GM19025 (cell line): ENCODE data around the gene TSTD2.
"Not testable (repeated sequence)": the region's sequence is repeated elsewhere in the genome, so short reads cannot be mapped to it uniquely, and the experiment has no call there.

Source experiments
- ATAC-seq: cut with Tn5 transposase; IDR thresholded peaks from one replicate; pipeline ENCODE4 v1.9.1; 2021; ENCODE audit warnings: mild to moderate bottlenecking, low read depth, moderate library complexity; ENCODE audit not compliant: unreplicated experiment

The TSTD2 gene

DNA sequence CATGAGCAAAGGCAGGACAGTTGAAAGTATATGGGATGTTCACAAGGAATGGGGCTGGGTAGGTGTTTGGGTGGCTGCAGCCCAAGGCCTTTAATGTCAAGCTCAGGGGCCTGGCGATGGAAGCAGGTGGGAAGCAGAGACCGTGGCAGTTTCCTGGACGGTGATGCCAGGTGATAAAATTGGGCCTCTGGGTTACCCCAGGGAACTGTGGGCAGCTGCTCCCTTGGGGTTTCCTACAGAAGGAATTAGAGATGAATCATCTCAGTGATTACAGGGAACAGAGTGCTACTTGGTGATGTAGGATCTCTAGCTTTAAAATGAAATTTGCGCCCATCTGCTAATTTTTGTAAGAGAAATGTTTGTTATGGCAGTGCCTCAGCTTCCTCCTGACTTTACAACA is 39.2 kb downstream of the TSTD2 start:
- ATAC-seq: no peak

- no peak for ATAC-seq
Measured at GRCh38 chr9:97592126-97592525, 41.0 kb downstream of the TSTD2 start.

GRCh38 chr9:97591535-97591934 is 41.6 kb downstream of the TSTD2 start:
- ATAC-seq: no peak

DNA sequence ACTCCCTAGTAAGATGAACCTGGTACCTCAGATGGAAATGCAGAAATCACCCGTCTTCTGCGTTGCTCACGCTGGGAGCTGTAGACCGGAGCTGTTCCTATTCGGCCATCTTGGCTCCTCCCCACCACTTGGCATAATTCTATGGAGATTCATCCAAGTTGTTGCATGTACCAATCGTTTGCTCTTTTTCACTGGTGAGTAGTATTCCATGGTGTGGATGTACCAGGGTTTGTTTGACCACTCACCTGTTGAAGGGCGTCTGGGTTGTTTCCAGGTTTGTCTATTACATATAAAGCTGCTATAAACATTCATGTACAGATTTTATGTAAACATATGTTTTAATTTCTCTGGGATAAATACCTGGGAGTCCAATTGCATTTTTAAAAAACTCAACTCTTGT is 46.3 kb downstream of the TSTD2 start:
- not testable (repeated sequence) for ATAC-seq

DNA sequence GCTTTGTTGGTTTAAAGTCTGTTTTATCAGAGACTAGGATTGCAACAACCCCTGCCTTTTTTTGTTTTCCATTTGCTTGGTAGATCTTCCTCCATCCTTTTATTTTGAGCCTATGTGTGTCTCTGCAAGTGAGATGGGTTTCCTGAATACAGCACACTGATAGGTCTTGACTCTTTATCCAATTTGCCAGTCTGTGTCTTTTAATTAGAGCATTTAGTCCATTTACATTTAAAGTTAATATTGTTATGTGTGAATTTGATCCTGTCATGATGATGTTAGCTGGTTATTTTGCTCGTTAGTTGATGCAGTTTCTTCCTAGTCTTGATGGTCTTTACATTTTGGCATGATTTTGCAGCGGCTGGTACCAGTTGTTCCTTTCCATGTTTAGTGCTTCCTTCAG is 48.4 kb downstream of the TSTD2 start:
- not testable (repeated sequence) for ATAC-seq

GRCh38 chr9:97581590-97581989 is 51.6 kb downstream of the TSTD2 start:
- ATAC-seq: not testable (repeated sequence)

- no peak for ATAC-seq
Measured at GRCh38 chr9:97579914-97580313, 53.3 kb downstream of the TSTD2 start.

GRCh38 chr9:97578846-97579245 is 54.3 kb downstream of the TSTD2 start:
- no peak for ATAC-seq

- ATAC-seq: no peak
Measured at GRCh38 chr9:97577051-97577450, 56.1 kb downstream of the TSTD2 start.

DNA sequence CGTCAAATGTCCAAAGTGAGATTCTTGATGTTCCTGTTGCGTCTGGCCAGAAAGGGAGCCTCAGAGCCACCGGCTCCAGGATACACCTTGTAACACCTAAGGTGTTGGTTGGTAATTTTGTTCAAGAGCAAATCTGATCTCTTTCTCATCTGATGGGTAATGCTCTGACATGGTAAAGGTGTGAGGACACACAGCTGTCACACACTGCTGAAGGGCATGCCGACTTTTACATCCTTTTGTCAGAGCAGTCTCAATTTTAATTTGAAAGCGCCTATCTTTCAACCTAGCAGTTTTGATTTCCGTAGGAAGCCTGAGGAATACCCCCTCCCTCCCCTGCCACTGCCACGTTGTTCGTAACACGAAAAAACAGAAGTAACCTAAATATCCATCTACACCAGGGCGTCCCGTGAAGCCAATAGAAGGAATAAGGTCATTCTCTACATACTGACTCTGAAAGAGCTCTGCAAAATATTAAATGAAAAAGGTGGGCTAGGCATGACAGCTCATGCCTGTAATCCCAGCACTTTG is 57.4 kb downstream of the TSTD2 start:
- ATAC-seq: no peak

DNA sequence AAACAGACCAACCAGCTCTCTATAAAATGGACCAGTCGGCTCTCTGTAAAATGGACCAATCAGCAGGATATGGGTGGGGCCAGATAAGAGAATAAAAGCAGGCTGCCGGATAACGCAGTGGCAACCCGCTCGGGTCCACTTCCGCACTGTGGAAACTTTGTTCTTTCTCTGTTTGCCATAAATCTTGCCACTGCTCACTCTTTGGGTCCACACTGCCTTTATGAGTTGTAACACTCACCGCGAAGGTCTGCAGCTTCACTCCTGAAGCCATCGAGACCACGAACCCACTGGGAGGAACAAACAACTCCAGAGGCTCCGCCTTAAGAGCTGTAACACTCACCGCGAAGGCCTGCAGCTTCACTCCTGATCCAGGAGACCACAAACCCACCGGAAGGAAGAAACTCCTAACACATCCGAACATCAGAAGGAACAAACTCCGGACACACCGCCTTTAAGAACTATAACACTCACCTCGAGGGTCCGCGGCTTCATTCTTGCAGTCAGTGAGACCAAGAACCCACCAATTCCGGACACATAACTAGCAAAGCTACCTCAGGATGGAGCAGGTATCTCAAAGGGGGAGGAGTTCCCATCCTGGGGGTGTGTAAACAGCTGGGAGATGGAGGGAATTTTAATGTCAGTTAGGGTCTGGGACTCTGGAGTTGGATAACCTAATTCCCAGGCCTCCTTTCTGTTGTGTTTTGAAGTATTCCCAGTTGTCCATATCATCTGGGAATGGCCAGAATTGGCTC is 58.1 kb downstream of the TSTD2 start:
- not testable (repeated sequence) for ATAC-seq

DNA sequence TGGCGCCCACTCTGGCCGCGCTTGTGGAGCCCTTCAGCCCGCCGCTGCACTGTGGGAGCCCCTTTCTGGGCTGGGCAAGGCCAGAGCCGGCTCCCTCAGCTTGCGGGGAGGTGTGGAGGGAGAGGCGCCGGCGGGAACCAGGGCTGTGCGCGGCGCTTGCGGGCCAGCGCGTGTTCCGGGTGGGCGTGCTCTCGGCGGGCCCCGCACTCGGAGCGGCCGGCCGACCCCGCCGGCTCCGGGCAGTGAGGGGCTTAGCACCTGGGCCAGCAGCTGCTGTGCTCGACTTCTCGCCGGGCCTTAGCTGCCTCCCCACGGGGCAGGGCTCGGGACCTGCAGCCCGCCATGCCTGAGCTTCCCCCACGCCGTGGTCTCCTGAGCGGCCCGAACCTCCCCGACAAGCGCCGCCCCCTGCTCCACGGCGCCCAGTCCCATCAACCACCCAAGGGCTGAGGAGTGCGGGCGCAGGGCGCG is 59.0 kb downstream of the TSTD2 start:
- ATAC-seq: not testable (repeated sequence)

DNA sequence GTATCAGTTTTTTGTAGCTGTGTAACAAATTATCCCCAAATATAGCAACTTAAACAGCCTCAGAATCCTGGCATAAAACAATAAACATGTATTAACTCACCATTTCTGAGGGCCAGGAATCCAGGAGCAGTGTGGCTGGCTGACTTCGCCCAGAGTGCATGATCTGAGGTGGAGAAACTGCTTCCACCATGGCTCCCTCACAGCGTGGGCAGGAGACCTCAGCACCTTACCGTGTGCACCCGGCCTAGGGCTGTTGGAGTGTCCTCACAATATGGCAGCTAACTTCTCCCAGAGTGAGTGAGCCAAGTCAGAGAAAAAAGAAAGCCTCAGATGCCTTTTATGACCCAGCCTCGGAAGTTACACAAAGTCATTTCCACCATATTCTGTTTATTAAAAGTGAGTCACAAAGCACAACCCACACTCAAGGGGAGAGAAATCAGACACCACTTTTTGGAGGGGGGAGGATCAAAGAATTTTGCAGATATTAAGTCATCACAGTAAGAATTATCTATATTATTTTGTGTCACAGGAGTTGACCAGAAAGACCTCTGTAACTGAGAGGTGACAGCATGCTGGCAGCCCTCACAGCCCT is 59.6 kb downstream of the TSTD2 start:
- no peak for ATAC-seq

- ATAC-seq: no peak
Measured at GRCh38 chr9:97572892-97573365, 60.2 kb downstream of the TSTD2 start.

DNA sequence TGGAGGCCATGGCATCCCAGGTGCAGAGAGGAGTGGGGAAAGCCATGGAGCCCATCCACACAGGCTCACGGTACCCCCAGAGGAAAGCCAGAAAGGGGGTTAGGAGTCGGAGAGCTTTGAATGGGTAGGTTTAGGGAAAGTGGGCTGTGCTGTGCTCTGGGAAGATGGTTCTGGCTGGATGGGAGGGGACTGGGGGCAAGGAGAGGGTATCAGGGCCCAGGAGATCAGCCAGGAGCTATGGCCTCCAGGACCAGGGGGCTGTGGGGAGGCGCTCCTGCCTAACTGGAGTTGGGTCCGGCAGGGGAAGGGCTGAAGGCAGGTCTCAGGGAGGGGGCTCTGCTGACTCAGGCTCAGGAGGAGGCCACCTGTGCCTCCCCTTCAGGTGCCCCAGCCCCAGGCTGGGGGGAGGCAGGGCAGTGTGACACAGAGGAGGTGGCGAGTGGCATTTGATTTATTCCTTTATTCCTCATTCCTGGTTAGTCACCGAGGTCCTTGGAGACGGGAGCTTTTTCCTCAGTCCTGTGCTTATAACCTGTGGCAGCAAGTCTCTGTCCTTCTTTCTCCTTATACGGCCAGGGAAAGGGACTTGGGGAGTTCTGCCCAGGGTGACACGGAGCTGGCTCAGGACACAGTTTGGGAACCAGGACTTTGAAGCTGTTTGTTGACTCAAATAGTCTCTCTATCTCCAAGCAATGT is 60.8 kb downstream of the TSTD2 start:
- ATAC-seq: no peak

GRCh38 chr9:97571664-97572063 is 61.5 kb downstream of the TSTD2 start:
- ATAC-seq: no peak

DNA sequence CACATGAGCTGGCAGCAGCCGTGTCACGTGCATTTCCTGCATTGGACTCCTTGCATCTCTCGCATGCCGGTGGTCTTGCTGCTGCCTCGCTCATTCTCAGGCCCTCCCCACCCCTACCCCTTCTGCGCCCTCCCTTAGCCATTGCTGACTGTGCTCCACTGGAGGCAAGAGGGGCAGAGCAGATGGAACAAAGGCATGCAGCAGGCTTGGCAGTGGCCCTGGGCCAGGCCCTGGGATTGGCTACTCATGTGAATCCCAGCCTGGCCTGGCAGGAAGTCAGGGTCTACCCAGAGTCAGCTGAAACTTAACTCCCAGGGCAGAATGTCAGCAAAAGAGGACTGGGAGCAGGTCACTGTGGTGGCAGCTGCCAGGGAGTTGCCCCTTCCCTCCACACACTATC is 62.3 kb downstream of the TSTD2 start:
- no peak for ATAC-seq

- ATAC-seq: no peak
Measured at GRCh38 chr9:97568461-97569275, 64.5 kb downstream of the TSTD2 start.

- ATAC-seq: no peak
Measured at GRCh38 chr9:97567894-97568202, 65.3 kb downstream of the TSTD2 start.

- no peak for ATAC-seq
Measured at GRCh38 chr9:97567182-97567893, 65.8 kb downstream of the TSTD2 start.
